IPS-NIHi7 (cell line): ENCODE results near the gene ARHGEF4.

Experiments
- DNase-seq: peaks from one replicate; pipeline ENCODE4 v3.0.0; 2012; ENCODE audit warnings: mixed read lengths; ENCODE audit errors: extremely low spot score

Gene ARHGEF4

GRCh38 chr2:131038258-131039100, 201.8 kb downstream of the ARHGEF4 start:
- no peak for DNase-seq

GRCh38 chr2:131039101-131039440, 202.4 kb downstream of the ARHGEF4 start:
- no peak for DNase-seq

- no peak for DNase-seq
Measured at GRCh38 chr2:131039535-131039907, 202.8 kb downstream of the ARHGEF4 start.

GRCh38 chr2:131039908-131040660, 203.4 kb downstream of the ARHGEF4 start:
- no peak for DNase-seq

- no peak for DNase-seq
Measured at GRCh38 chr2:131040661-131041401, 204.1 kb downstream of the ARHGEF4 start.

- no peak for DNase-seq
Measured at GRCh38 chr2:131041402-131042147, 204.9 kb downstream of the ARHGEF4 start.

GRCh38 chr2:131042148-131042775, 205.5 kb downstream of the ARHGEF4 start:
- DNase-seq = no peak

- DNase-seq = no peak
Measured at GRCh38 chr2:131043199-131044074, 206.7 kb downstream of the ARHGEF4 start.

GRCh38 chr2:131044075-131044756, 207.5 kb downstream of the ARHGEF4 start:
- DNase-seq = no peak

GRCh38 chr2:131044757-131045150, 208.0 kb downstream of the ARHGEF4 start:
- no peak for DNase-seq

GRCh38 chr2:131045286-131046027, 208.7 kb downstream of the ARHGEF4 start:
- DNase-seq = no peak

- no peak for DNase-seq
Measured at GRCh38 chr2:131046028-131046917, 209.6 kb downstream of the ARHGEF4 start.

- DNase-seq = no peak
Measured at GRCh38 chr2:131046918-131047652, 210.4 kb downstream of the ARHGEF4 start.

- no peak for DNase-seq
Measured at GRCh38 chr2:131047920-131048560, 211.3 kb downstream of the ARHGEF4 start.

GRCh38 chr2:131048641-131049040, 211.9 kb downstream of the ARHGEF4 start:
- DNase-seq = no peak

- DNase-seq = no peak
Measured at GRCh38 chr2:131049150-131049718, 212.5 kb downstream of the ARHGEF4 start.
